Measurements from ENCODE around the gene PCDHGB6.
"Not testable (repeated sequence)": the region's sequence is repeated elsewhere in the genome, so short reads cannot be mapped to it uniquely, and the experiment has no call there.

The PCDHGB6 gene

GRCh38 chr5:141409598-141410306 is 1.9 kb downstream of the PCDHGB6 start:
- H3K79me2 ChIP-seq (ENCODE audit: control insufficient read depth, insufficient read depth, low read length) = no peaks in the 10 kb centered on the region
- H2BK120ac ChIP-seq (ENCODE audit: low read depth, low read length) = no peak overlapping the region
- DNase-seq = no peak
- no peak overlapping the region for H2AK5ac ChIP-seq (ENCODE audit: low read length)
- H2BK5ac ChIP-seq (ENCODE audit: low read length) = no peak overlapping the region
- H3K27ac ChIP-seq (ENCODE audit: low read depth, low read length) = no peak overlapping the region
- no peaks in the 10 kb centered on the region for H3K27me3 ChIP-seq (ENCODE audit: insufficient read depth, low read length, poor library complexity)
- H3K56ac ChIP-seq (ENCODE audit: low read length) = no peak overlapping the region
- WGBS (ENCODE audit: extremely low coverage, insufficient coverage, low lambda C conversion rate) = no CpG with 5 or more reads among the region's 64 CpGs
- H4K5ac ChIP-seq (ENCODE audit: low read length) = no peak overlapping the region
- no peak overlapping the region for H3K4ac ChIP-seq (ENCODE audit: low read depth, low read length)
- H2BK15ac ChIP-seq (replicated peaks; ENCODE audit: low read depth) = no peak overlapping the region
- H3K4me2 ChIP-seq (ENCODE audit: low read length) = no peak overlapping the region
- H3K9ac ChIP-seq (ENCODE audit: low read length) = no peak overlapping the region
- no peak overlapping the region for H3K18ac ChIP-seq (ENCODE audit: low read length)
- H3K36me3 ChIP-seq (ENCODE audit: control insufficient read depth, insufficient read depth, low read length) = no peaks in the 10 kb centered on the region
- H3K4me3 ChIP-seq (ENCODE audit: low read length) = no peak overlapping the region
- no peaks in the 10 kb centered on the region for H3K79me1 ChIP-seq (ENCODE audit: low read length)
- H3K4me1 ChIP-seq (ENCODE audit: control insufficient read depth, low read depth, low read length) = no peaks in the 10 kb centered on the region
- H3K23ac ChIP-seq (ENCODE audit: low read length) = no peak overlapping the region
- H4K8ac ChIP-seq (ENCODE audit: low read depth, low read length) = no peak overlapping the region

- no peak overlapping the region for H2BK120ac ChIP-seq (ENCODE audit: low read depth, low read length)
- no peak overlapping the region for H3K23ac ChIP-seq (ENCODE audit: low read length)
- DNase-seq = no peak
- no peak overlapping the region for H3K4me2 ChIP-seq (ENCODE audit: low read length)
- H3K27ac ChIP-seq (ENCODE audit: low read depth, low read length) = no peak overlapping the region
- H3K79me2 ChIP-seq (ENCODE audit: control insufficient read depth, insufficient read depth, low read length) = no peaks in the 10 kb centered on the region
- no peak overlapping the region for H3K4ac ChIP-seq (ENCODE audit: low read depth, low read length)
- H3K18ac ChIP-seq (ENCODE audit: low read length) = no peak overlapping the region
- no CpG with 5 or more reads among the region's 3 CpGs for WGBS (ENCODE audit: extremely low coverage, insufficient coverage, low lambda C conversion rate)
- no peak overlapping the region for H2BK5ac ChIP-seq (ENCODE audit: low read length)
- no peaks in the 10 kb centered on the region for H3K79me1 ChIP-seq (ENCODE audit: low read length)
- no peak overlapping the region for H4K5ac ChIP-seq (ENCODE audit: low read length)
- H2BK15ac ChIP-seq (replicated peaks; ENCODE audit: low read depth) = no peak overlapping the region
- H2AK5ac ChIP-seq (ENCODE audit: low read length) = no peak overlapping the region
- H3K9ac ChIP-seq (ENCODE audit: low read length) = no peak overlapping the region
- H3K27me3 ChIP-seq (ENCODE audit: insufficient read depth, low read length, poor library complexity) = no peaks in the 10 kb centered on the region
- no peaks in the 10 kb centered on the region for H3K36me3 ChIP-seq (ENCODE audit: control insufficient read depth, insufficient read depth, low read length)
- no peak overlapping the region for H4K8ac ChIP-seq (ENCODE audit: low read depth, low read length)
- no peaks in the 10 kb centered on the region for H3K4me1 ChIP-seq (ENCODE audit: control insufficient read depth, low read depth, low read length)
- no peak overlapping the region for H3K56ac ChIP-seq (ENCODE audit: low read length)
- no peak overlapping the region for H3K4me3 ChIP-seq (ENCODE audit: low read length)
These were observed 3.8 kb downstream of the PCDHGB6 start for GRCh38 chr5:141411575-141411974.

- Histone ChIP-seq H2BK5ac (ENCODE audit: low read length) (no peak within 1 kb of the TSS), H3K27me3 (ENCODE audit: insufficient read depth, low read length, poor library complexity) (no peaks in the 10 kb centered on the region), H4K5ac (ENCODE audit: low read length) (no peak within 1 kb of the TSS), H2BK15ac (replicated peaks; ENCODE audit: low read depth) (no peak within 1 kb of the TSS), H3K79me1 (ENCODE audit: low read length) (no peaks in the 10 kb centered on the region), H3K4me1 (ENCODE audit: control insufficient read depth, low read depth, low read length) (no peaks in the 10 kb centered on the region), H3K18ac (ENCODE audit: low read length) (no peak within 1 kb of the TSS), H3K36me3 (ENCODE audit: control insufficient read depth, insufficient read depth, low read length) (no peaks in the 10 kb centered on the region), H3K27ac (ENCODE audit: low read depth, low read length) (peak within 1 kb of the TSS; percentile 47), H3K4ac (ENCODE audit: low read depth, low read length) (no peak within 1 kb of the TSS), H3K9ac (ENCODE audit: low read length) (peak within 1 kb of the TSS; percentile 74), H2BK120ac (ENCODE audit: low read depth, low read length) (no peak within 1 kb of the TSS), H2AK5ac (ENCODE audit: low read length) (no peak within 1 kb of the TSS), H3K56ac (ENCODE audit: low read length) (peak within 1 kb of the TSS; percentile 81), H4K8ac (ENCODE audit: low read depth, low read length) (no peak within 1 kb of the TSS), H3K23ac (ENCODE audit: low read length) (no peak within 1 kb of the TSS), H3K4me3 (ENCODE audit: low read length) (peak within 1 kb of the TSS; percentile 64), H3K4me2 (ENCODE audit: low read length) (peak within 1 kb of the TSS; percentile 37), H3K79me2 (ENCODE audit: control insufficient read depth, insufficient read depth, low read length) (no peaks in the 10 kb centered on the region)
- no CpG with 5 or more reads among the region's 31 CpGs for WGBS (ENCODE audit: extremely low coverage, insufficient coverage, low lambda C conversion rate)
- peak; percentile 87 for DNase-seq
These were observed 5.2 kb downstream of the PCDHGB6 start, which contains the start of gene PCDHGA10 for GRCh38 chr5:141412854-141413539. Gene PCDHGA10 (plus strand): TSS chr5:141412987. CDS start chr5:141413176, 189 bp downstream.

- H3K18ac ChIP-seq (ENCODE audit: low read length) = no peak overlapping the region
- H4K8ac ChIP-seq (ENCODE audit: low read depth, low read length) = no peak overlapping the region
- H3K27me3 ChIP-seq (ENCODE audit: insufficient read depth, low read length, poor library complexity) = no peaks in the 10 kb centered on the region
- no peaks in the 10 kb centered on the region for H3K79me1 ChIP-seq (ENCODE audit: low read length)
- no CpG with 5 or more reads among the region's 25 CpGs for WGBS (ENCODE audit: extremely low coverage, insufficient coverage, low lambda C conversion rate)
- no peak overlapping the region for H2BK15ac ChIP-seq (replicated peaks; ENCODE audit: low read depth)
- peak overlapping the region; percentile 81 for H3K56ac ChIP-seq (ENCODE audit: low read length)
- H4K5ac ChIP-seq (ENCODE audit: low read length) = no peak overlapping the region
- H2AK5ac ChIP-seq (ENCODE audit: low read length) = no peak overlapping the region
- no peak overlapping the region for H3K27ac ChIP-seq (ENCODE audit: low read depth, low read length)
- H3K9ac ChIP-seq (ENCODE audit: low read length) = peak overlapping the region; percentile 74
- DNase-seq = peak; percentile 48
- peak overlapping the region; percentile 64 for H3K4me3 ChIP-seq (ENCODE audit: low read length)
- no peaks in the 10 kb centered on the region for H3K79me2 ChIP-seq (ENCODE audit: control insufficient read depth, insufficient read depth, low read length)
- no peak overlapping the region for H3K23ac ChIP-seq (ENCODE audit: low read length)
- H3K4me1 ChIP-seq (ENCODE audit: control insufficient read depth, low read depth, low read length) = no peaks in the 10 kb centered on the region
- no peaks in the 10 kb centered on the region for H3K36me3 ChIP-seq (ENCODE audit: control insufficient read depth, insufficient read depth, low read length)
- no peak overlapping the region for H2BK5ac ChIP-seq (ENCODE audit: low read length)
- H2BK120ac ChIP-seq (ENCODE audit: low read depth, low read length) = no peak overlapping the region
- peak overlapping the region; percentile 28 for H3K4me2 ChIP-seq (ENCODE audit: low read length)
- no peak overlapping the region for H3K4ac ChIP-seq (ENCODE audit: low read depth, low read length)
These were observed 5.8 kb downstream of the PCDHGB6 start for GRCh38 chr5:141413540-141414069.

- not testable (repeated sequence) for DNase-seq; H3K56ac ChIP-seq (ENCODE audit: low read length); H3K4me2 ChIP-seq (ENCODE audit: low read length); H3K23ac ChIP-seq (ENCODE audit: low read length); H3K4ac ChIP-seq (ENCODE audit: low read depth, low read length); H3K27ac ChIP-seq (ENCODE audit: low read depth, low read length); H4K8ac ChIP-seq (ENCODE audit: low read depth, low read length); H2BK15ac ChIP-seq (replicated peaks; ENCODE audit: low read depth); H3K79me2 ChIP-seq (ENCODE audit: control insufficient read depth, insufficient read depth, low read length); H3K4me1 ChIP-seq (ENCODE audit: control insufficient read depth, low read depth, low read length); H3K79me1 ChIP-seq (ENCODE audit: low read length); H3K4me3 ChIP-seq (ENCODE audit: low read length); H3K27me3 ChIP-seq (ENCODE audit: insufficient read depth, low read length, poor library complexity); H2AK5ac ChIP-seq (ENCODE audit: low read length); H2BK5ac ChIP-seq (ENCODE audit: low read length); H3K36me3 ChIP-seq (ENCODE audit: control insufficient read depth, insufficient read depth, low read length); H2BK120ac ChIP-seq (ENCODE audit: low read depth, low read length); H4K5ac ChIP-seq (ENCODE audit: low read length); H3K18ac ChIP-seq (ENCODE audit: low read length); H3K9ac ChIP-seq (ENCODE audit: low read length)
- no CpG with 5 or more reads among the region's 46 CpGs for WGBS (ENCODE audit: extremely low coverage, insufficient coverage, low lambda C conversion rate)
These were observed 6.9 kb downstream of the PCDHGB6 start for GRCh38 chr5:141414548-141415274.

Data from mesendoderm (in vitro differentiated cells).